HG03439 (cell line): ENCODE data around the gene MCM3.
A peak's percentile ranks its signal among the peaks of the same experiment; 100 is the strongest.

ENCODE experiments used
- ATAC-seq: cut with Tn5 transposase; IDR thresholded peaks from one replicate; pipeline ENCODE4 v1.9.1; 2021; ENCODE audit warnings: mild to moderate bottlenecking, moderate library complexity; ENCODE audit not compliant: unreplicated experiment

Gene MCM3

GRCh38 chr6:52254731-52255378, 29.7 kb downstream of the MCM3 start:
- ATAC-seq = no peak

- no peak for ATAC-seq
These were observed 31.0 kb downstream of the MCM3 start for GRCh38 chr6:52253494-52253893.

- no peak for ATAC-seq
These were observed 33.4 kb downstream of the MCM3 start for GRCh38 chr6:52251113-52251512.

GRCh38 chr6:52249078-52249477, 35.5 kb downstream of the MCM3 start:
- ATAC-seq = no peak

GRCh38 chr6:52245425-52245824, 39.1 kb downstream of the MCM3 start:
- ATAC-seq = no peak

- ATAC-seq = no peak
These were observed 40.1 kb downstream of the MCM3 start, which contains the start of gene IL17F for GRCh38 chr6:52244400-52244799. Gene IL17F (minus strand): TSS chr6:52244500. CDS start chr6:52244429, 71 bp downstream.

GRCh38 chr6:52243282-52243893, 41.2 kb downstream of the MCM3 start:
- no peak for ATAC-seq

GRCh38 chr6:52241819-52242218, 42.7 kb downstream of the MCM3 start:
- no peak for ATAC-seq

GRCh38 chr6:52233975-52234823, 50.3 kb downstream of the MCM3 start:
- ATAC-seq = peak; percentile 58

GRCh38 chr6:52233005-52233404, 51.5 kb downstream of the MCM3 start:
- ATAC-seq = no peak

GRCh38 chr6:52231406-52232127, 53.0 kb downstream of the MCM3 start:
- ATAC-seq = no peak

- ATAC-seq = no peak
These were observed 53.9 kb downstream of the MCM3 start for GRCh38 chr6:52230685-52231084.

- ATAC-seq = peak; percentile 100
These were observed 57.0 kb downstream of the MCM3 start for GRCh38 chr6:52227495-52227894.

- peak; percentile 58 for ATAC-seq
These were observed 63.2 kb downstream of the MCM3 start for GRCh38 chr6:52221302-52221701.

- ATAC-seq = no peak
These were observed 66.8 kb downstream of the MCM3 start for GRCh38 chr6:52217761-52218160.

- no peak for ATAC-seq
These were observed 67.5 kb downstream of the MCM3 start for GRCh38 chr6:52216932-52217575.

- no peak for ATAC-seq
These were observed 68.8 kb downstream of the MCM3 start for GRCh38 chr6:52215787-52216186.
